ENCODE measurements around the gene MAFF. TPM values are rescaled to one million over a fixed set of nuclear protein-coding genes. Genes with fewer than 3 reads are reported as not detected.

The MAFF gene
- total RNA-seq, 2 donors from 2014 or later: 4.7 to 5.5 TPM

DNA sequence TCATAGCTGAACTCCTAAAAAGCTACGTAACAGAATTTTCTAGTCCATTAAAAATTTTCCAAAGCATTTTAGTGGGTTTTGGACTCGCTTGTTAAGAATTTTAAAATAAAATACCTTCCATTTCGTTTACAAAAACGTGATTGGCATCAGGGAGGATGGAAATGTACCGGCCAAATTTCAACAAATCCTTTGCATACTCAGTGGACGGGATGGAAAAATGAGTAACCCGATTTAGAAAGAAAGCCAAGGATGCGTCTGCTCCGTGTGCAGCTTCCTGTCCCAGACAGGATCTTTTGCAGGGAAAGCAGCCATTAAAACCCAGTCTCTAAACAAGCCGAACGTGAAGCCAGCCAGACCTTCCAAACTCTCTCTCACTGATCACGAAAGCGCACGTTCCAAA is 55.4 kb downstream of the MAFF start:
- no peak for DNase-seq
- H3K9me3 ChIP-seq (ENCODE audit: control insufficient read depth, low read length): no peaks in the 10 kb centered on the region
- Mint-ChIP-seq H3K36me3 (ENCODE audit: low read depth) (no peaks in the 10 kb centered on the region), H3K4me3 (no peak overlapping the region), H3K27ac (no peak overlapping the region), H3K27me3 (ENCODE audit: insufficient read depth) (no peaks in the 10 kb centered on the region), H3K9me3 (no peaks in the 10 kb centered on the region), H3K4me1 (peaks cover 19% of the 10 kb centered on the region)
- no peak overlapping the region for H3K27ac ChIP-seq (ENCODE audit: low read depth, low read length)
- peaks cover 3% of the 10 kb centered on the region for H3K4me1 ChIP-seq (ENCODE audit: control insufficient read depth, insufficient read depth, low read length)
- TF ChIP-seq, protein P1, sequence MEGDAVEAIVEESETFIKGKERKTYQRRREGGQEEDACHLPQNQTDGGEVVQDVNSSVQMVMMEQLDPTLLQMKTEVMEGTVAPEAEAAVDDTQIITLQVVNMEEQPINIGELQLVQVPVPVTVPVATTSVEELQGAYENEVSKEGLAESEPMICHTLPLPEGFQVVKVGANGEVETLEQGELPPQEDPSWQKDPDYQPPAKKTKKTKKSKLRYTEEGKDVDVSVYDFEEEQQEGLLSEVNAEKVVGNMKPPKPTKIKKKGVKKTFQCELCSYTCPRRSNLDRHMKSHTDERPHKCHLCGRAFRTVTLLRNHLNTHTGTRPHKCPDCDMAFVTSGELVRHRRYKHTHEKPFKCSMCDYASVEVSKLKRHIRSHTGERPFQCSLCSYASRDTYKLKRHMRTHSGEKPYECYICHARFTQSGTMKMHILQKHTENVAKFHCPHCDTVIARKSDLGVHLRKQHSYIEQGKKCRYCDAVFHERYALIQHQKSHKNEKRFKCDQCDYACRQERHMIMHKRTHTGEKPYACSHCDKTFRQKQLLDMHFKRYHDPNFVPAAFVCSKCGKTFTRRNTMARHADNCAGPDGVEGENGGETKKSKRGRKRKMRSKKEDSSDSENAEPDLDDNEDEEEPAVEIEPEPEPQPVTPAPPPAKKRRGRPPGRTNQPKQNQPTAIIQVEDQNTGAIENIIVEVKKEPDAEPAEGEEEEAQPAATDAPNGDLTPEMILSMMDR (conservative IDR thresholded peaks at IDR 0.05): no peak
- no peaks in the 10 kb centered on the region for H3K36me3 ChIP-seq (ENCODE audit: control insufficient read depth, insufficient read depth, low read length)
- H3K4me3 ChIP-seq (ENCODE audit: low read length): no peak overlapping the region
- H3K27me3 ChIP-seq (ENCODE audit: control insufficient read depth, insufficient read depth, low read length, poor library complexity, severe bottlenecking): no peaks in the 10 kb centered on the region
- WGBS, 2 experiments (ENCODE audit: insufficient coverage in 1 of 2, insufficient read length in 1 of 2): 90 to 92% methylated on average over 14 of the region's 14 CpGs
- H3K9ac ChIP-seq (ENCODE audit: extremely low read depth, low read length, poor library complexity, severe bottlenecking): no peak overlapping the region

DNA sequence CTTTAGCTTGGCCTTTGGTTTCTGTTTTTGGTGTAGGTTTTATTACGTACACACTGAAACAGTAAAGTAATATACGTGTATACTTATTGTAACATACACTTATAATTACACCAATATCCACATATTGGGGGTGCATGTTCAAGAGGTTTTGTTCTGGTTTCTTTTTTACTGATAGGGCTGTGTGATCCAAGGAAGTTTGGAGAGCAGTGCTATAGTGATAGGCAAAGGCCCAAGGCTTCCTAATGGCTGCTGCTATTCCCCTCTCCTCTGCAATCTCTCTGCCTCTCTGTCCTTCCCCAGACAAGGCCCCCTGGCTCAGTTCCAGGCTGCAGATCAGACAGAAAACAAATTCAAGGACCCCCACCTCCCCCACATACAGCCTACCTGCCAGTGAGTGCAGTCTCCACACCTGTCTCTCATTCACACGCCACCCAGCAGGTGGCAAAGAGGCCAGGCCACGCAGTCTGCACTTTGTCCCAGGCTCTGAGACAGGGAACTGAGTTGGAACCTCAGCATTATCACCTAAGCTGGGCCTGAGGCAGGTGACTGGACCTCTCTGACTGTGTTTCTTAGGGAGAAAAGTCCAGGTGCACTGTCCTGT is 56.0 kb downstream of the MAFF start:
- no peaks in the 10 kb centered on the region for H3K36me3 ChIP-seq (ENCODE audit: control insufficient read depth, insufficient read depth, low read length)
- no peaks in the 10 kb centered on the region for H3K9me3 ChIP-seq (ENCODE audit: control insufficient read depth, low read length)
- TF ChIP-seq, protein P1 (conservative IDR thresholded peaks at IDR 0.05): peak; percentile 31
- no peak overlapping the region for H3K27ac Mint-ChIP-seq
- no peak overlapping the region for H3K4me3 ChIP-seq (ENCODE audit: low read length)
- no peaks in the 10 kb centered on the region for H3K9me3 Mint-ChIP-seq
- H3K9ac ChIP-seq (ENCODE audit: extremely low read depth, low read length, poor library complexity, severe bottlenecking): no peak overlapping the region
- no peak overlapping the region for H3K27ac ChIP-seq (ENCODE audit: low read depth, low read length)
- peak; percentile 66 for DNase-seq
- H3K27me3 Mint-ChIP-seq (ENCODE audit: insufficient read depth): no peaks in the 10 kb centered on the region
- H3K27me3 ChIP-seq (ENCODE audit: control insufficient read depth, insufficient read depth, low read length, poor library complexity, severe bottlenecking): no peaks in the 10 kb centered on the region
- no peak overlapping the region for H3K4me3 Mint-ChIP-seq
- WGBS, 2 experiments (ENCODE audit: insufficient coverage in 1 of 2, insufficient read length in 1 of 2): 73 to 80% methylated on average over 2 of the region's 4 CpGs
- peaks cover 22% of the 10 kb centered on the region for H3K4me1 Mint-ChIP-seq
- peaks cover 3% of the 10 kb centered on the region for H3K4me1 ChIP-seq (ENCODE audit: control insufficient read depth, insufficient read depth, low read length)
- no peaks in the 10 kb centered on the region for H3K36me3 Mint-ChIP-seq (ENCODE audit: low read depth)

DNA sequence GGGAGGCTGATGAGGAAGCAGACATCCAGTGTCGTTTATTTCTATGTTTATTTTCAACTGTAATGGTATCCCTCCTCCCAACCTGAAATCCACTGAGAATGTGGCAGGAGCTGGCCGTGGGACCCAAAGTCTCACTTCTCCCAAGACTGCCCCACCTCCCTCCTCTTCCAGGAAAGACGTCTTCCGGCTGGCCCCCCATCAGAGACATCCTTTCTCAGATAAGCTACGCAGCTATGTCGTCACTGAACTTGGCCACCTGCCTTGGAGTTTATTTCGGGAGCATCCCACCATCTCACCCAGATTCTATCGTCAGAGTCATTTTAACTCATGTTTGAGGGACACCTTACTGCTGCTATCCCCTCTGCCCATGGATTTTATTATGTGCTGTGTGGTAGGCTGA is 57.1 kb downstream of the MAFF start:
- no peak overlapping the region for H3K27ac ChIP-seq (ENCODE audit: low read depth, low read length)
- H3K27ac Mint-ChIP-seq: peak overlapping the region; percentile 52

More for the DNA sequence above, 57.1 kb downstream of the MAFF start:
- no peaks in the 10 kb centered on the region for H3K27me3 ChIP-seq (ENCODE audit: control insufficient read depth, insufficient read depth, low read length, poor library complexity, severe bottlenecking)
- Mint-ChIP-seq H3K27me3 (ENCODE audit: insufficient read depth) (no peaks in the 10 kb centered on the region), H3K4me1 (peaks cover 22% of the 10 kb centered on the region), H3K4me3 (no peak overlapping the region), H3K36me3 (ENCODE audit: low read depth) (peaks cover 10% of the 10 kb centered on the region), H3K9me3 (no peaks in the 10 kb centered on the region)
- TF ChIP-seq, protein P1 (conservative IDR thresholded peaks at IDR 0.05): no peak
- no peak for DNase-seq
- H3K9me3 ChIP-seq (ENCODE audit: control insufficient read depth, low read length): no peaks in the 10 kb centered on the region
- H3K36me3 ChIP-seq (ENCODE audit: control insufficient read depth, insufficient read depth, low read length): peaks cover 5% of the 10 kb centered on the region
- no peak overlapping the region for H3K4me3 ChIP-seq (ENCODE audit: low read length)
- 85 to 90% methylated on average over 3 to 8 of the region's 8 CpGs for WGBS, 2 experiments (ENCODE audit: insufficient coverage in 1 of 2, insufficient read length in 1 of 2)
- no peak overlapping the region for H3K9ac ChIP-seq (ENCODE audit: extremely low read depth, low read length, poor library complexity, severe bottlenecking)
- H3K4me1 ChIP-seq (ENCODE audit: control insufficient read depth, insufficient read depth, low read length): peaks cover 3% of the 10 kb centered on the region

Data from endodermal cell (in vitro differentiated cells).